Uterus (tissue), 4 donors: ENCODE measurements around the gene NFATC1. TPM values are rescaled to one million over a fixed set of nuclear protein-coding genes. Genes with fewer than 3 reads are reported as not detected.

ENCODE experiments used
- DNase-seq, 2 donors: peaks; one replicate each; pipeline ENCODE4 v3.0.0-alpha.2; 2019 to 2020
- H3K27ac ChIP-seq, 2 donors: fragments of 200-600 bp; sonication (generic); 1 replicate in 1 of 2; 2 replicates in 1 of 2; pipeline ENCODE4 v1.5.1; 2016 to 2018
- H3K27me3 ChIP-seq, 2 donors: fragments of 200-600 bp; sonication (generic); one replicate each; pipeline ENCODE4 v1.5.1; 2018 to 2019; ENCODE audit warnings: control low read depth in 1 of 2
- H3K36me3 ChIP-seq, 2 donors: fragments of 200-600 bp; sonication (generic); one replicate each; pipeline ENCODE4 v1.5.1; 2019; ENCODE audit warnings: control low read depth in 1 of 2
- H3K4me1 ChIP-seq, 2 donors: fragments of 200-600 bp; sonication (generic); one replicate each; pipeline ENCODE4 v1.5.1; 2018 to 2019; ENCODE audit warnings: control low read depth in 1 of 2
- H3K4me3 ChIP-seq, 2 donors: fragments of 200-600 bp; sonication (generic); 1 replicate in 1 of 2; 2 replicates in 1 of 2; pipeline ENCODE4 v1.5.1; 2018 to 2019; ENCODE audit warnings: mild to moderate bottlenecking in 1 of 2
- H3K9me3 ChIP-seq, 2 donors: fragments of 200-600 bp; sonication (generic); one replicate each; pipeline ENCODE4 v1.5.1; 2019; ENCODE audit warnings: control low read depth in 1 of 2
- POLR2A ChIP-seq, 2 donors: fragments of 450-650 bp; IDR thresholded peaks; one replicate each; pipeline ENCODE4 v1.6.1; 2016; ENCODE audit warnings: antibody characterized with exemption in 2 of 2, mild to moderate bottlenecking in 1 of 2, moderate library complexity in 1 of 2
- intact Hi-C: fragments of 100-400 bp; cut with DNase I; formaldehyde crosslinking; loops from one replicate; pipeline ENCODE4 v1.15.1; 2023; ENCODE audit warnings: low total_unique reads
- total RNA-seq, 4 donors: library from RNA; depleted of rRNA in 3 of 4; stranded (reverse); fragments of >200 nt in 3 of 4; gene quantifications; one replicate each; pipeline versions ENCODE4 v1.1.0 to v1.2.4, GENCODE V29; 2014 to 2023
- TF ChIP-seq, protein P1 (sequence below), 4 experiments: fragments of 200-600 bp in 2 of 4; fragments of 450-650 bp in 2 of 4; sonication (generic) in 2 of 4; IDR thresholded peaks; one replicate each; pipeline ENCODE4 v1.5.1; 2016 to 2019; ENCODE audit warnings: antibody characterized with exemption in 4 of 4, mild to moderate bottlenecking in 2 of 4, moderate library complexity in 1 of 4
- donor health status: DM: yes; HTN: yes; CAD: no.

Gene NFATC1
- total RNA-seq, 4 donors from 2014 or later: 9.2 to 25.1 (median 14.6) TPM

DNA sequence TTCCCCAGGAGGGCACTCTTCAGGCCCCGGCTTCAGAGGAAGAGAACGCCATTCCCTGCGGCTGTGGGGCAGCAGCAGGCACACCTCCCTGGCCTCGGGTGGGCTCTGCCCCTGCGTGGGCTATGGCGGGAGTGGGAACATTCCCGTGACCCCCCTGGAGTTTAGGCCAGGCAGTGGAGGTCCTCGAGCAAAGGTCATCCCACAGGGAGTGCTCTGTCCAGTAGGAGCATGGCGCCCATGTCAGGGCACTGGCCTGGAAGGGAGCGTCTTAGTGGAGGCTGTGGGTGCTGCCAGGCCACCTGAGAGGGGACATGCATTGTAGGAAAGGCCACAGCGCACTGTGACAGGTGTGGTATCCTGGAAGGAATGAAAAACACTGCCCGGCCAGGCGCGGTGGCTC is 9.2 kb upstream of the NFATC1 start:
- no peak overlapping the region for H3K27ac ChIP-seq
- DNase-seq: no peak
- H3K27me3 ChIP-seq: peaks cover 0 to 17% of the 10 kb centered on the region in 2 donors
- H3K4me3 ChIP-seq: no peak overlapping the region
- TF ChIP-seq, protein P1, sequence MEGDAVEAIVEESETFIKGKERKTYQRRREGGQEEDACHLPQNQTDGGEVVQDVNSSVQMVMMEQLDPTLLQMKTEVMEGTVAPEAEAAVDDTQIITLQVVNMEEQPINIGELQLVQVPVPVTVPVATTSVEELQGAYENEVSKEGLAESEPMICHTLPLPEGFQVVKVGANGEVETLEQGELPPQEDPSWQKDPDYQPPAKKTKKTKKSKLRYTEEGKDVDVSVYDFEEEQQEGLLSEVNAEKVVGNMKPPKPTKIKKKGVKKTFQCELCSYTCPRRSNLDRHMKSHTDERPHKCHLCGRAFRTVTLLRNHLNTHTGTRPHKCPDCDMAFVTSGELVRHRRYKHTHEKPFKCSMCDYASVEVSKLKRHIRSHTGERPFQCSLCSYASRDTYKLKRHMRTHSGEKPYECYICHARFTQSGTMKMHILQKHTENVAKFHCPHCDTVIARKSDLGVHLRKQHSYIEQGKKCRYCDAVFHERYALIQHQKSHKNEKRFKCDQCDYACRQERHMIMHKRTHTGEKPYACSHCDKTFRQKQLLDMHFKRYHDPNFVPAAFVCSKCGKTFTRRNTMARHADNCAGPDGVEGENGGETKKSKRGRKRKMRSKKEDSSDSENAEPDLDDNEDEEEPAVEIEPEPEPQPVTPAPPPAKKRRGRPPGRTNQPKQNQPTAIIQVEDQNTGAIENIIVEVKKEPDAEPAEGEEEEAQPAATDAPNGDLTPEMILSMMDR (IDR thresholded peaks at IDR 0.05): no peak
- no peak for TF ChIP-seq POLR2A (IDR thresholded peaks at IDR 0.05)
- H3K4me1 ChIP-seq: no peaks in the 10 kb centered on the region
- H3K9me3 ChIP-seq: no peaks in the 10 kb centered on the region
- no peaks in the 10 kb centered on the region for H3K36me3 ChIP-seq
- intact Hi-C loops: no loop called here

DNA sequence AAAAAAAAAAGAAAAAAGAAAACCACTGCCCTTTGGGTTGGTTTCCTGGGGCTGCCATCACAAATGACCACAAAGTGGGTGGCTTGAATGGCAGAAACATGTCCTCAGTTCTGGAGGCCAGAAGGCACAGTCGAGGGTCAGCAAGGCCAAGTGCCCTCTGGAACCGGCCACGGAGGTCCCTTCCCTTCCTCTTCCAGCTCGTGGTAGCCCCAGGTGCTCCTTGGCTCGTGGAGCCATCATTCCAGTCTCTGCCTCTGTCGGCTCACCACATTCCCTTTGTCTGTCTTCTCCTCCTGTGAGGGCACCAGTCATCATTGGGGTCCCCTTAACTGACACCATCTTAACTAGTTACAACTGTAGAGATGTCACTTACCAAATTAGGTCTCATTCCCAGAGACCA is 8.5 kb upstream of the NFATC1 start:
- Histone ChIP-seq H3K9me3 (no peaks in the 10 kb centered on the region), H3K27me3 (peaks cover 0 to 17% of the 10 kb centered on the region in 2 donors), H3K4me3 (no peak overlapping the region), H3K4me1 (no peaks in the 10 kb centered on the region), H3K36me3 (no peaks in the 10 kb centered on the region), H3K27ac (no peak overlapping the region)
- no peak for DNase-seq
- intact Hi-C loops: no loop called here
- TF ChIP-seq, protein P1 (IDR thresholded peaks at IDR 0.05): no peak
- TF ChIP-seq POLR2A (IDR thresholded peaks at IDR 0.05): no peak

DNA sequence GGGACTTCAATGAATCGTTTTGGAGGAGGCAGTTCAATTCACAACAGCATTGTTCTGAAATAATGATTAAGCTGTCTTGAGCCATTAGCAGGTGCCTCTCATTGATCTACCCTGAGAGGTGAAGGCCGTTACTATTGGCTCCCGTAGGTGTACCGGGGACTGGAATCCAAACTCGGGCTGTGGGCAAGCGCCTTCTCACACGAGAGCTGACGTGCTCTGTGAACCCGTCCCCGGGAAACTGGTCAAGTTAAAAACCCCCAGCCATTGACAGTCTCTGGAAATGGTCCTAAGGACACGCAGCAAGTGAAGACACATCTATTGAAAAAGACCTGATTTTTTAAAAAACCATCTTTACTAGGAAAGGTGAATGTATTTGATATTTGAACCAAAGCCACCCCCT is 8.1 kb upstream of the NFATC1 start:
- Histone ChIP-seq H3K4me3 (no peak overlapping the region), H3K9me3 (no peaks in the 10 kb centered on the region), H3K36me3 (no peaks in the 10 kb centered on the region), H3K27ac (no peak overlapping the region), H3K4me1 (no peaks in the 10 kb centered on the region), H3K27me3 (peaks cover 0 to 17% of the 10 kb centered on the region in 2 donors)
- intact Hi-C loops: no loop called here
- TF ChIP-seq POLR2A (IDR thresholded peaks at IDR 0.05): no peak
- TF ChIP-seq, protein P1 (IDR thresholded peaks at IDR 0.05): no peak
- DNase-seq: no peak

DNA sequence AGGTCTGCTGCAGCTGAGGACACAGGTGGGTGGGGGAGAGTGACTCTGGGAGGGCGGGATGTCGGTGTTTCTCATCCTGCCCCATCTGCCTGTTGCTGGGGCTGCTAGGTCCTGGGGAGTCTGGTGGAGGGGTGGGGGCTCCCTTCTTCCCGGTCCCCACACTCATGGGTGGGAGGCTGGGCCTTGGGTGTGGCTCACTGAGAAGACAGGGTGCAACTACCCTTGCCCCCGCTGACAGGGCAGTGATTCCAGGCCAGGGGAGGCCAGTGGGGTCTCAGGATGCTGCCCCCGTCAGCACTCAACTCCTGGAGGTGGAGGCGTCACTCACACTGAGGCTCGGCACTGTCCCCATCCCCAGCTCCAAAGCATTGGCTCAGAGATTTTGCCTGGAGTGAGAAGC is 7.7 kb upstream of the NFATC1 start:
- Histone ChIP-seq H3K27ac (no peak overlapping the region), H3K4me3 (no peak overlapping the region), H3K4me1 (peaks cover under 1 to 3% of the 10 kb centered on the region in 2 donors), H3K9me3 (no peaks in the 10 kb centered on the region), H3K36me3 (no peaks in the 10 kb centered on the region), H3K27me3 (peaks cover 0 to 17% of the 10 kb centered on the region in 2 donors)
- no peak for TF ChIP-seq POLR2A (IDR thresholded peaks at IDR 0.05)
- TF ChIP-seq, protein P1 (IDR thresholded peaks at IDR 0.05): no peak
- intact Hi-C loops: no loop called here
- DNase-seq: no peak

DNA sequence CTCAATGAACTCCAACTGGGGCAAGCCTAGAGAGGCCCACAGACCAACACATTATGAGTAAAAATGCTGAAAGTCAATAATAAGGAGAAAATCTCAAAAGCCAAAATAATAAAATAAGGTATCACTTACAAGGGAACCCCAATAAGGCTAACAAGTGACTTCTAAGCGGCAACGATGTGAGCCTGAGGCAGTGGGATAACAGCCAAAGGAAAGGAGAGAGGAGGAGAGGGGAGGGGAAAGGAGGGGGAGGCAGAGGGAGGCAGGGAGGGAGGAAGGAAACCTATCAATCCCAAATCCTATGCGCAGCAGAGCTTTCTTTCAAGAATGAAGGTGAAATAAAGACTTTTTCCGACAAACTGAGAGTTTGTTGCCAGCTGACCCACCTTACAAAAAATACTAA is 6.0 kb upstream of the NFATC1 start:
- H3K4me3 ChIP-seq: no peak overlapping the region
- DNase-seq: no peak
- no peaks in the 10 kb centered on the region for H3K9me3 ChIP-seq
- no peak for TF ChIP-seq POLR2A (IDR thresholded peaks at IDR 0.05)
- TF ChIP-seq, protein P1 (IDR thresholded peaks at IDR 0.05): no peak
- H3K36me3 ChIP-seq: no peaks in the 10 kb centered on the region
- H3K4me1 ChIP-seq: peaks cover 5 to 11% of the 10 kb centered on the region in 2 donors
- H3K27me3 ChIP-seq: peaks cover 0 to 17% of the 10 kb centered on the region in 2 donors
- no peak overlapping the region for H3K27ac ChIP-seq
- intact Hi-C loops: no loop called here
